ENCODE data around the gene CHRND. TPM values are rescaled to one million over a fixed set of nuclear protein-coding genes. Genes with fewer than 3 reads are reported as not detected.

Gene CHRND
- total and polyA plus RNA-seq, 2 of the 13 experiments (the other 11 are each of a cell fraction or from before 2014, with no cell fraction given), result 0.18 TPM; not detected in 1

DNA sequence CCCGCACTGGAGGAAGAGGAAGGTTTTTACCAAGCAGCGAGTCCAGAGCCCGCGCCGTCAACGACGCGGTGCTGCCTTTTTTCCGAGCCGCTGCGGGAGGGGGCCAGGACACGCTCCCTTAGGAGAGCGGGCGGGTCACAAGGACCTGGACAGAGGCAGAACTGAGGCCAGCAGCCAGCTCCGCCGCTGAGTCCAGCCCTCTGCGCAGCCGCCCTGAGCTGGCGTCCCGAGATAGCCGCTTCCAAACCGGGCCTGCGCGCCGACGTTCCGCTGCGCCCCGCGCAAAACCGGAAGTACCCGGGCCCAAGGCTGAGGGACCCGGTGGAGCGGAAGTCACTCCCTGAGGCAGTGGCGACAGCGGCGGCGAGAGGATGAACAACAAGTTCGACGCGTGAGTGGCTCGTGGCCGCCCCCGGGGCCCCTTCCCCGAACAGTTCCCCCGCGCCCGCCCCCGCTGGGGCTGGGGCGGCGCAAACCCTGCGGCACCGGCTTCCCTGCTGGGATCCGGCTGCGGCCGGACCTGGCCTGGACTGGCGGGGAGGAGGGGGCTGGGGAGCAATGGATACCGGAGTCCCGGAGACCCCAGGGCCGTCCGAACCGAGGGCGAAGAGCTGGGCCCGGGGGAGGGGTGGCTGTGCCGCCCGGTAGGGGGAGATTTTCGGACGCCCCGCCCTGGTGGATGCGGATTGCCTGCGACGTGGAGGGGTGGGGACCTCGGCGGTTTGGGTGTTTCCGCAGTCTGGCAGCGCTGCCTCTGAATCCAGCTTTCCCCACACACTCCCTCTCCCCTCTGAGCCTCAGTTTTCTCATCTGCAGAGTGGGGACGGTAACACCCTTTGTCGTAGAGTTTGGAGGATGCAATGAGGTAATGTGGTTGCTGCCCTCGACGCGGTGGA, 24.6 kb downstream of the CHRND start, which contains the start of the genes EIF4E2 and TIGD1 (continued):
- TF ChIP-seq, protein P1, sequence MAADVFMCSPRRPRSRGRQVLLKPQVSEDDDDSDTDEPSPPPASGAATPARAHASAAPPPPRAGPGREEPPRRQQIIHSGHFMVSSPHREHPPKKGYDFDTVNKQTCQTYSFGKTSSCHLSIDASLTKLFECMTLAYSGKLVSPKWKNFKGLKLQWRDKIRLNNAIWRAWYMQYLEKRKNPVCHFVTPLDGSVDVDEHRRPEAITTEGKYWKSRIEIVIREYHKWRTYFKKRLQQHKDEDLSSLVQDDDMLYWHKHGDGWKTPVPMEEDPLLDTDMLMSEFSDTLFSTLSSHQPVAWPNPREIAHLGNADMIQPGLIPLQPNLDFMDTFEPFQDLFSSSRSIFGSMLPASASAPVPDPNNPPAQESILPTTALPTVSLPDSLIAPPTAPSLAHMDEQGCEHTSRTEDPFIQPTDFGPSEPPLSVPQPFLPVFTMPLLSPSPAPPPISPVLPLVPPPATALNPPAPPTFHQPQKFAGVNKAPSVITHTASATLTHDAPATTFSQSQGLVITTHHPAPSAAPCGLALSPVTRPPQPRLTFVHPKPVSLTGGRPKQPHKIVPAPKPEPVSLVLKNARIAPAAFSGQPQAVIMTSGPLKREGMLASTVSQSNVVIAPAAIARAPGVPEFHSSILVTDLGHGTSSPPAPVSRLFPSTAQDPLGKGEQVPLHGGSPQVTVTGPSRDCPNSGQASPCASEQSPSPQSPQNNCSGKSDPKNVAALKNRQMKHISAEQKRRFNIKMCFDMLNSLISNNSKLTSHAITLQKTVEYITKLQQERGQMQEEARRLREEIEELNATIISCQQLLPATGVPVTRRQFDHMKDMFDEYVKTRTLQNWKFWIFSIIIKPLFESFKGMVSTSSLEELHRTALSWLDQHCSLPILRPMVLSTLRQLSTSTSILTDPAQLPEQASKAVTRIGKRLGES (CRISPR knock-in tag; IDR thresholded peaks at IDR 0.05; ENCODE audit: borderline replicate concordance), result peak; percentile 99
- peak; percentile 61; the same call in 1 of the 2 replicates for TF ChIP-seq SIN3B (IDR thresholded peaks at IDR 0.05; ENCODE audit: low read length)
- peak; percentile 98; the same call in 1 of the 2 replicates for TF ChIP-seq CBX5 (CRISPR knock-in tag; IDR thresholded peaks at IDR 0.05; ENCODE audit: borderline replicate concordance)
- TF ChIP-seq SP140L (CRISPR knock-in tag; IDR thresholded peaks at IDR 0.05; ENCODE audit: borderline replicate concordance), result peak; percentile 95
- TF ChIP-seq NPAS2 (CRISPR knock-in tag; IDR thresholded peaks at IDR 0.05; ENCODE audit: borderline replicate concordance), result no peak
- peak; percentile 94 for TF ChIP-seq ZBTB7A (CRISPR knock-in tag; IDR thresholded peaks at IDR 0.05)
- TF ChIP-seq, protein P2, sequence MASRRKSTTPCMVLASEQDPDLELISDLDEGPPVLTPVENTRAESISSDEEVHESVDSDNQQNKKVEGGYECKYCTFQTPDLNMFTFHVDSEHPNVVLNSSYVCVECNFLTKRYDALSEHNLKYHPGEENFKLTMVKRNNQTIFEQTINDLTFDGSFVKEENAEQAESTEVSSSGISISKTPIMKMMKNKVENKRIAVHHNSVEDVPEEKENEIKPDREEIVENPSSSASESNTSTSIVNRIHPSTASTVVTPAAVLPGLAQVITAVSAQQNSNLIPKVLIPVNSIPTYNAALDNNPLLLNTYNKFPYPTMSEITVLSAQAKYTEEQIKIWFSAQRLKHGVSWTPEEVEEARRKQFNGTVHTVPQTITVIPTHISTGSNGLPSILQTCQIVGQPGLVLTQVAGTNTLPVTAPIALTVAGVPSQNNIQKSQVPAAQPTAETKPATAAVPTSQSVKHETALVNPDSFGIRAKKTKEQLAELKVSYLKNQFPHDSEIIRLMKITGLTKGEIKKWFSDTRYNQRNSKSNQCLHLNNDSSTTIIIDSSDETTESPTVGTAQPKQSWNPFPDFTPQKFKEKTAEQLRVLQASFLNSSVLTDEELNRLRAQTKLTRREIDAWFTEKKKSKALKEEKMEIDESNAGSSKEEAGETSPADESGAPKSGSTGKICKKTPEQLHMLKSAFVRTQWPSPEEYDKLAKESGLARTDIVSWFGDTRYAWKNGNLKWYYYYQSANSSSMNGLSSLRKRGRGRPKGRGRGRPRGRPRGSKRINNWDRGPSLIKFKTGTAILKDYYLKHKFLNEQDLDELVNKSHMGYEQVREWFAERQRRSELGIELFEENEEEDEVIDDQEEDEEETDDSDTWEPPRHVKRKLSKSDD (CRISPR knock-in tag; IDR thresholded peaks at IDR 0.05; ENCODE audit: low read depth), result peak; percentile 89
- TF ChIP-seq PAWR (CRISPR knock-in tag; IDR thresholded peaks at IDR 0.05; ENCODE audit: borderline replicate concordance), result no peak; the same call in 1 of the 2 replicates
- peak; percentile 83 for TF ChIP-seq CCAR2 (optimal IDR thresholded peaks at IDR 0.05; ENCODE audit: low read depth, low read length)
- TF ChIP-seq, protein P3, sequence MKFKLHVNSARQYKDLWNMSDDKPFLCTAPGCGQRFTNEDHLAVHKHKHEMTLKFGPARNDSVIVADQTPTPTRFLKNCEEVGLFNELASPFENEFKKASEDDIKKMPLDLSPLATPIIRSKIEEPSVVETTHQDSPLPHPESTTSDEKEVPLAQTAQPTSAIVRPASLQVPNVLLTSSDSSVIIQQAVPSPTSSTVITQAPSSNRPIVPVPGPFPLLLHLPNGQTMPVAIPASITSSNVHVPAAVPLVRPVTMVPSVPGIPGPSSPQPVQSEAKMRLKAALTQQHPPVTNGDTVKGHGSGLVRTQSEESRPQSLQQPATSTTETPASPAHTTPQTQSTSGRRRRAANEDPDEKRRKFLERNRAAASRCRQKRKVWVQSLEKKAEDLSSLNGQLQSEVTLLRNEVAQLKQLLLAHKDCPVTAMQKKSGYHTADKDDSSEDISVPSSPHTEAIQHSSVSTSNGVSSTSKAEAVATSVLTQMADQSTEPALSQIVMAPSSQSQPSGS (CRISPR knock-in tag; IDR thresholded peaks at IDR 0.05), result peak; percentile 96
- peak; percentile 95 for TF ChIP-seq NFE2L1 (CRISPR knock-in tag; IDR thresholded peaks at IDR 0.05; ENCODE audit: borderline replicate concordance)
- TF ChIP-seq CAMTA2 (CRISPR knock-in tag; IDR thresholded peaks at IDR 0.05; ENCODE audit: borderline replicate concordance), result peak; percentile 97; the same call in 1 of the 2 replicates
- TF ChIP-seq NFE2 (CRISPR knock-in tag; IDR thresholded peaks at IDR 0.05), result no peak
- peak; percentile 98; the same call in 1 of the 2 replicates for TF ChIP-seq ARID2 (CRISPR knock-in tag; IDR thresholded peaks at IDR 0.05; ENCODE audit: borderline replicate concordance)
- TF ChIP-seq ZNF333 (CRISPR knock-in tag; IDR thresholded peaks at IDR 0.05; ENCODE audit: borderline replicate concordance), result peak; percentile 98
- TF ChIP-seq ATAD3A (CRISPR knock-in tag; IDR thresholded peaks at IDR 0.05), result no peak
- TF ChIP-seq MZF1 (CRISPR knock-in tag; IDR thresholded peaks at IDR 0.05; ENCODE audit: borderline replicate concordance), result peak; percentile 91
- peak; percentile 71; the same call in 1 of the 2 replicates for TF ChIP-seq REXO4 (CRISPR knock-in tag; IDR thresholded peaks at IDR 0.05; ENCODE audit: borderline replicate concordance)
- no peak for TF ChIP-seq SOX6 (IDR thresholded peaks at IDR 0.05)
- TF ChIP-seq SOX6 (CRISPR knock-in tag; IDR thresholded peaks at IDR 0.05), result peak; percentile 88
- TF ChIP-seq ZNF430 (CRISPR knock-in tag; IDR thresholded peaks at IDR 0.05), result peak; percentile 99
- 0 out of 2 replicates have a peak, but pooled peaks have one; percentile 72 for TF ChIP-seq ZNF251 (CRISPR knock-in tag; IDR thresholded peaks at IDR 0.05)
- peak; percentile 100 for TF ChIP-seq ZNF709 (CRISPR knock-in tag; IDR thresholded peaks at IDR 0.05)
